ENCODE measurements around the gene WAC.

The WAC gene

DNA sequence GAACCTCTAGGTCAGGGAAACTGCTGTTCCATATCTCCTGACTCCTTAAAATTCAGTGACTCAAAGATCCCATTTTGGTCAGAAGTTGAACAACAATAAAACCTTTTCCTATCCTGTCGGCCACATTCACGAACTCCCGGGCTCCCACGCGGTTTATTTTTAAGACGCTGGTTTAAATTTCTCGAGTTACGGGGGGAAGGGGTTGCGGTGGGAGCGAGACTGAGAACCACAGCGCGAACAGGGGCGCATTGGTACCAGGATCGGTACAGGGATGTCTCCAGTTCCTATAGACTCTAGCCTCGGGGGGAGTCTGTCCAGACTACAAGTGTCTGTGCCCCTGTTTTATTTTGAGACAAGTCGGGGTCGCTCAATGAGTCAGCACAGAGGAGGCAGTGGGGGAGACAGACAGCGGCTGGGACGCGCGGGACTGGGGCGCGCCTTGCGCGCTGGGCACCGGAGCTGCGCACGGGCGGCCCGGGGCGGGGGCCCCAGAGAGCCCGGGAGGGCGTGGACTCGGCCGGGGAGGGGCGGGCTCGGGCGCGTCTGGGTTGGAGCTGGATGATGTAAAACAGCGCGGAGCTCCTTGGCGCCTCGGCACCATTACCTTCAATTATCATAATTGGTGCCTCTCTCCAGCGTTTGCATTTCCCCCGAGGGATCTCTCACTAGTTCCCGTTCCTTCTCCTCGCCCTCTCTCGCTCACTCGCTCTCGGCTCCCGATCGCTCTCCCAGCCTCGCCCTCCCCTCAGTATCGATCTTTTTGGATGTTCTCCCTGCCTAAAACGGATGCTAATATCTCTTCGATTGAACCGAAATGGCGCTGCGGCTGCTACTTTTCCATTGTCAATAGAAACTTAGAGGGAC is 135.7 kb downstream of the WAC start:
- no peaks in the 10 kb centered on the region for H3K9me3 ChIP-seq (ENCODE audit: control insufficient read depth in 5 of 5, low read length in 5 of 5)
- H3K4me3 ChIP-seq (ENCODE audit: low read depth in 1 of 5, low read length in 5 of 5): peak overlapping the region; percentile 38 to 66 (median 54)
- peaks cover 9 to 25% (median 16%) of the 10 kb centered on the region in 5 donors for H3K27me3 ChIP-seq (ENCODE audit: control insufficient read depth in 5 of 5, insufficient read depth in 4 of 5, low read length in 5 of 5)
- H3K36me3 ChIP-seq (ENCODE audit: control insufficient read depth in 5 of 5, insufficient read depth in 5 of 5, low read length in 5 of 5): no peaks in the 10 kb centered on the region
- H3K4me1 ChIP-seq (ENCODE audit: control insufficient read depth in 5 of 5, insufficient read depth in 5 of 5, low read length in 5 of 5): peaks cover 0 to 18% (median 14%) of the 10 kb centered on the region in 5 donors
- no peak overlapping the region for H3K9ac ChIP-seq (ENCODE audit: low read length in 5 of 5)
- no peak overlapping the region for H3K27ac ChIP-seq (ENCODE audit: low read depth, low read length)

DNA sequence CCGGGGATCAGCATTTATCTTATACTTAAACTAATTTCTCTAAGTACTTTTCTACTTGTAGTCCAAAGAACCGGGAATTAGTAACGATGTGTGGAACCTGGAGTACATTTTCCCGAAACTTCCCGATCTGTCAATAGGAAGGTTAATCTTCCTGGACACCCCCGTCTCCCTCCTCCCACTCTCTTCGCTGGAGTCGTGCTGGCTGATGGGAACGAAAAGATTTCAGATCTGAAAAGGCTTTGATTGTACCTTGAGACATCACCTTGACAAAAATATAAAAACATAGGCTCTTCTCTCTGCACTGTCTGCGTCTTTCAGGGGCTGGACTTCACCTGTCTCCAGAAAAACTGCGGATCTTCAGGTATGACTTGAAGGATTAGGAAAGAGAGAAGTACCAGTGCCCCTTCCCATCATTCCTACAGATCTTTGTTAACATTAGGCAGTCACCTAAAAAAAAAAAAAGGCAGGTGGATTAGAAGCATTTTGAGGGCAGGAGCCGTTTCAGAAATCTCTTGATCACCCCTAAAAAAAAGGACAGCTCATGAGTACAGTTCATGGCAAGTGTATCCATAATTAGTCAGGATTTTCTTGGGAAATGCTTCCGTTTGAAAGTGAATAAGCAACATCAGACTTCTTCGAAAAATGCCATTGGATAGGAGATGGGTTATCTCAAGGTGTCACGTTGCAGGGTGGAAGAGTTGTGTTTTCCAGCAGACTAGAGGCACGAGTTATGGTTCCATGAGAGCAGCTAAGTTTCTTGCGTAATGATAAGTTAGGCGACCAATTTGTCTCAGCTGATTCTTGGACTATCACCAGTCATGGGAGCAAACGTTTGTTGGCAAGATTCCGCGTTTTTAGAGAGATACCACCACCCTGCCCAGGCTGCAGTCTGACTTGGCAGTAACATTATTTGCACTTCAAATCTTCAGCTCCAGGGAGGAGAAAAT is 136.6 kb downstream of the WAC start:
- H3K36me3 ChIP-seq (ENCODE audit: control insufficient read depth in 5 of 5, insufficient read depth in 5 of 5, low read length in 5 of 5): no peaks in the 10 kb centered on the region
- H3K27me3 ChIP-seq (ENCODE audit: control insufficient read depth in 5 of 5, insufficient read depth in 4 of 5, low read length in 5 of 5): peaks cover 9 to 25% (median 16%) of the 10 kb centered on the region in 5 donors
- peaks cover 0 to 14% (median 12%) of the 10 kb centered on the region in 5 donors for H3K4me1 ChIP-seq (ENCODE audit: control insufficient read depth in 5 of 5, insufficient read depth in 5 of 5, low read length in 5 of 5)
- H3K9me3 ChIP-seq (ENCODE audit: control insufficient read depth in 5 of 5, low read length in 5 of 5): no peaks in the 10 kb centered on the region
- no peak overlapping the region for H3K27ac ChIP-seq (ENCODE audit: low read depth, low read length)
- H3K9ac ChIP-seq (ENCODE audit: low read length in 5 of 5): no peak overlapping the region
- H3K4me3 ChIP-seq (ENCODE audit: low read depth in 1 of 5, low read length in 5 of 5): peak overlapping the region in 3 of 5 donors; percentile 38 to 64 (median 54)
